Keratinocyte (primary cell): Measurements from ENCODE around the gene CCDC86. TPM values are rescaled to one million over a fixed set of nuclear protein-coding genes. Genes with fewer than 3 reads are reported as not detected.

Source experiments
- DNase-seq: peaks from one replicate; pipeline ENCODE4 v3.0.0-alpha.2; 2011; ENCODE audit warnings: low read depth, missing footprints, low spot score
- FAIRE-seq: peaks from 2 replicates; lab custom pipeline; 2011; peaks lifted over from hg19 to GRCh38; lab: Jason Lieb, UNC
- H2AFZ ChIP-seq: 2 replicates; pipeline ENCODE4 v1.6.0; 2012; ENCODE audit warnings: low read length, control low read depth, inconsistent platforms; ENCODE audit not compliant: control insufficient read depth
- H3K27ac ChIP-seq: 2 replicates; pipeline ENCODE4 v1.5.1; 2011; ENCODE audit warnings: low read length; ENCODE audit not compliant: control insufficient read depth, insufficient read depth
- H3K27me3 ChIP-seq: 3 replicates; pipeline ENCODE4 v1.6.0; 2011; ENCODE audit warnings: low read length; ENCODE audit not compliant: control insufficient read depth, insufficient read depth; ENCODE audit errors: extremely low read depth
- H3K36me3 ChIP-seq, 2 experiments: 2 replicates in 1 of 2; 3 replicates in 1 of 2; pipeline ENCODE4 v1.5.1; 2011; ENCODE audit warnings: low read length in 2 of 2, mild to moderate bottlenecking in 1 of 2; ENCODE audit not compliant: control insufficient read depth in 2 of 2, insufficient read depth in 2 of 2; ENCODE audit errors: extremely low read depth in 1 of 2
- H3K4me1 ChIP-seq: 3 replicates; pipeline ENCODE4 v1.5.1; 2011; ENCODE audit warnings: low read length; ENCODE audit not compliant: control insufficient read depth, insufficient read depth; ENCODE audit errors: extremely low read depth
- H3K4me2 ChIP-seq: 3 replicates; pipeline ENCODE4 v1.6.0; 2011; ENCODE audit warnings: low read depth, low read length; ENCODE audit not compliant: control insufficient read depth, insufficient read depth; ENCODE audit errors: extremely low read depth
- H3K4me3 ChIP-seq, 3 experiments: fragments of 200-600 bp in 1 of 3; sonication (generic) in 1 of 3; 2 replicates in 2 of 3; 3 replicates in 1 of 3; pipeline ENCODE4 v1.5.1; 2011 to 2016; ENCODE audit warnings: low read length in 3 of 3, mild to moderate bottlenecking in 3 of 3, control low read depth in 2 of 3, inconsistent platforms in 1 of 3, low read depth in 1 of 3, mixed read lengths in 1 of 3, mixed run types in 1 of 3, moderate library complexity in 1 of 3; ENCODE audit not compliant: control insufficient read depth in 2 of 3, insufficient read depth in 2 of 3; ENCODE audit errors: extremely low read depth in 1 of 3
- H3K79me2 ChIP-seq: 2 replicates; pipeline ENCODE4 v1.6.0; 2012; ENCODE audit warnings: low read length; ENCODE audit not compliant: control insufficient read depth, insufficient read depth
- H3K9ac ChIP-seq: 3 replicates; pipeline ENCODE4 v1.6.0; 2011; ENCODE audit warnings: low read length; ENCODE audit not compliant: control insufficient read depth, insufficient read depth; ENCODE audit errors: extremely low read depth
- H3K9me1 ChIP-seq: 3 replicates; pipeline ENCODE4 v1.6.0; 2011; ENCODE audit warnings: low read length; ENCODE audit not compliant: control insufficient read depth, insufficient read depth; ENCODE audit errors: extremely low read depth
- H3K9me3 ChIP-seq: 2 replicates; pipeline ENCODE4 v1.5.1; 2012; ENCODE audit warnings: low read depth, low read length; ENCODE audit not compliant: control insufficient read depth
- H4K20me1 ChIP-seq: 3 replicates; pipeline ENCODE4 v1.6.0; 2011; ENCODE audit warnings: low read length; ENCODE audit not compliant: control insufficient read depth, insufficient read depth; ENCODE audit errors: extremely low read depth
- EZH2 ChIP-seq: IDR thresholded peaks from one replicate; pipeline ENCODE4 v1.6.1; 2012; ENCODE audit warnings: inconsistent platforms, mild to moderate bottlenecking, low read length, moderate library complexity
- dilution Hi-C: fragments of 300-500 bp; cut with MboI; formaldehyde crosslinking; loops from one replicate; pipeline ENCODE4 v1.7.0; 2020; ENCODE audit warnings: low sequenced_read_pairs; ENCODE audit not compliant: extremely low pct_ligation_motif_present
- polyA plus RNA-seq, 5 experiments: library from polyadenylated mRNA; depleted of rRNA in 3 of 5; stranded (reverse) in 3 of 5; stranded (forward) in 1 of 5; unstranded in 1 of 5; fragments of >200 nt; gene quantifications; 1 replicate in 1 of 5; 2 replicates in 3 of 5; 3 replicates in 1 of 5; pipeline versions ENCODE4 v1.2.1 to v1.2.3, GENCODE V29; 2011 to 2012; ENCODE audit warnings: missing spikeins in 2 of 5, low read depth in 1 of 5, low replicate concordance in 1 of 5
- TF ChIP-seq, protein P1 (sequence below), 3 experiments: IDR thresholded peaks in 1 of 3; conservative IDR thresholded peaks in 1 of 3; optimal IDR thresholded peaks in 1 of 3; 2 replicates in 2 of 3; 3 replicates in 1 of 3; pipeline versions ENCODE3 to v1.5.1; 2011; ENCODE audit warnings: low read length in 3 of 3, mild to moderate bottlenecking in 3 of 3, moderate library complexity in 2 of 3, control low read depth in 1 of 3, inconsistent platforms in 1 of 3; ENCODE audit not compliant: insufficient read depth in 2 of 3; ENCODE audit errors: extremely low read depth in 1 of 3

CCDC86 gene
- polyA plus RNA-seq, 1 donor (not counting 4 experiments of a cell fraction or from before 2014, with no cell fraction given): 29.3 TPM

DNA sequence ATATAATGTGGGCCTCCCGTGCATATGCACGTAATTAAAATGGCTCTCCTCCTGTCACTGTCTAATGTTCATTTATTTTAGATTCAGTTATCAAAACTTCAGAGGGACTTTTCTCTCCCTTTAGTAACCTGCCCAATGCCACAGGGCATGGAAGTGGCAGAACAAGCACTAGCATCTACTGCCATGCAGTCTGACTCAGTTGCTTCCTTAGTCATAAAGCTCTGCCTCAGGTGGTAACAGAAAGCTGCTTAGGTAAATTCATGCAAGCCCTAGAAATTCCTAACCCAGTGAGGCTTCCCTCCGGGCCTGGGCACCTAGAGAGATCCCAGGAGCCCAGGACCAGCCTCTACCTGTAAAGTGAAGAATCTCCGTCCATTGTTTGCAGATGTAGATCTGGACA lies 55.6 kb downstream of the CCDC86 start:
- H3K4me2 ChIP-seq: no peak overlapping the region
- no peak for FAIRE-seq
- H3K27ac ChIP-seq: no peak overlapping the region
- H3K9ac ChIP-seq: no peak overlapping the region
- no peaks in the 10 kb centered on the region for H3K27me3 ChIP-seq
- TF ChIP-seq, protein P1, sequence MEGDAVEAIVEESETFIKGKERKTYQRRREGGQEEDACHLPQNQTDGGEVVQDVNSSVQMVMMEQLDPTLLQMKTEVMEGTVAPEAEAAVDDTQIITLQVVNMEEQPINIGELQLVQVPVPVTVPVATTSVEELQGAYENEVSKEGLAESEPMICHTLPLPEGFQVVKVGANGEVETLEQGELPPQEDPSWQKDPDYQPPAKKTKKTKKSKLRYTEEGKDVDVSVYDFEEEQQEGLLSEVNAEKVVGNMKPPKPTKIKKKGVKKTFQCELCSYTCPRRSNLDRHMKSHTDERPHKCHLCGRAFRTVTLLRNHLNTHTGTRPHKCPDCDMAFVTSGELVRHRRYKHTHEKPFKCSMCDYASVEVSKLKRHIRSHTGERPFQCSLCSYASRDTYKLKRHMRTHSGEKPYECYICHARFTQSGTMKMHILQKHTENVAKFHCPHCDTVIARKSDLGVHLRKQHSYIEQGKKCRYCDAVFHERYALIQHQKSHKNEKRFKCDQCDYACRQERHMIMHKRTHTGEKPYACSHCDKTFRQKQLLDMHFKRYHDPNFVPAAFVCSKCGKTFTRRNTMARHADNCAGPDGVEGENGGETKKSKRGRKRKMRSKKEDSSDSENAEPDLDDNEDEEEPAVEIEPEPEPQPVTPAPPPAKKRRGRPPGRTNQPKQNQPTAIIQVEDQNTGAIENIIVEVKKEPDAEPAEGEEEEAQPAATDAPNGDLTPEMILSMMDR (optimal IDR thresholded peaks at IDR 0.05 in 1 of 3, IDR thresholded peaks at IDR 0.05 in 1 of 3, conservative IDR thresholded peaks at IDR 0.05 in 1 of 3; ENCODE audit: extremely low read depth in 1 of 3, insufficient read depth in 2 of 3, low read length in 3 of 3): no peak
- TF ChIP-seq EZH2: no peak
- DNase-seq: no peak
- H2AFZ ChIP-seq: no peak overlapping the region
- no peak overlapping the region for H3K4me3 ChIP-seq
- H3K4me1 ChIP-seq: no peaks in the 10 kb centered on the region
- H3K9me3 ChIP-seq: no peaks in the 10 kb centered on the region
- dilution Hi-C loops: no loop called here
- H3K79me2 ChIP-seq: peaks cover 3% of the 10 kb centered on the region
- peaks cover 35 to 49% of the 10 kb centered on the region in 2 experiments for H3K36me3 ChIP-seq
- no peaks in the 10 kb centered on the region for H3K9me1 ChIP-seq
- H4K20me1 ChIP-seq: no peaks in the 10 kb centered on the region

DNA sequence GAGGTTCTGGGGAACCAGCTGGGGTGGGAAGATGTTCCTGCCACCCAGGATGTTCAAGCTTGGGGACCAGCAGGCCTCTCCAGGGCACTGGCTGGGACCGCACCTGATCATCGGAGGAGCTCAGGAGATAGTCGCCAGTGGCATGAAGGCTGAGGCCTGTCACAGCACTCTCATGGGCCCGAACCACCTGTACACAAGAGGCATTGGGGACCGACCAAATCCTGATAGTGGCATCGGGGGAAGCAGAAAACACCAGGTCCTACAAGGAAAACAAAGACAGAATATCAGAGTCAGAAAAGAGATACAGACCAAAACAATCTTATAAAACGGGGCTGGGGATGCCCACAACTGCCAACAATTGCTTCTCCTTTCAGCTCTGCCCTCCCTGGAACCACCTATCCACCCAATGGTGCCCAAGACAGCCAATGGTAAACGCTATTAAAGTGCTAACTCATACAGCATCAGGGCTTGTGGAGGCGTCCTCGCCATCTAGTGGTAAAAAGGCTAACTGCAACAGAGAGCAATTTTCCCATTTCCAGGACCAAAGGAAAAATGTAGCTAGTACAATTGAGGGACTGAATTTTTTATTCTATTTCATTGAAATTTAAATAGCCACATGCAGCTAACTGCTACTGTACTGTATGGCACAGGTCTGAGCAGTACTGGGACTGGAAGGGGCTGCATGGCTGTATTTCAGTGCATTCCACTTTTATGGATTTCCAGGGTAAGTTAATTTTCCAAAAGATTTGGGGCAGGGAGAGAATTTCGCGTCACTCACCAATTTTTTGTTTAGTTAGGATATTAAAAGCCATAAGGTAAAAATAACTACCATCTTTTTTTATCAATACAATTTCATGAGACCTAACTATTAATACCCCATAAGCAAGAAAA lies 57.4 kb downstream of the CCDC86 start:
- Histone ChIP-seq H3K9ac (no peak overlapping the region), H3K4me1 (no peaks in the 10 kb centered on the region), H3K4me2 (no peak overlapping the region), H4K20me1 (peaks cover 5% of the 10 kb centered on the region), H3K79me2 (peaks cover 21% of the 10 kb centered on the region), H3K9me3 (no peaks in the 10 kb centered on the region), H3K36me3 (peaks cover 41 to 57% of the 10 kb centered on the region in 2 experiments), H3K9me1 (no peaks in the 10 kb centered on the region), H2AFZ (no peak overlapping the region), H3K4me3 (no peak overlapping the region), H3K27me3 (no peaks in the 10 kb centered on the region), H3K27ac (no peak overlapping the region)
- FAIRE-seq: no peak
- no peak for DNase-seq
- dilution Hi-C loops: no loop called here
- TF ChIP-seq, protein P1 (optimal IDR thresholded peaks at IDR 0.05 in 1 of 3, IDR thresholded peaks at IDR 0.05 in 1 of 3, conservative IDR thresholded peaks at IDR 0.05 in 1 of 3; ENCODE audit: extremely low read depth in 1 of 3, insufficient read depth in 2 of 3, low read length in 3 of 3): peak; percentile 83 to 98 (median 84)
- TF ChIP-seq EZH2: no peak
